Uterus (tissue), 2 donors: ENCODE data around the gene EVI5.

Experiments
- CTCF ChIP-seq, 4 experiments: fragments of 200-600 bp in 2 of 4; fragments of 450-650 bp in 2 of 4; sonication (generic) in 2 of 4; IDR thresholded peaks; one replicate each; pipeline ENCODE4 v1.5.1; 2016 to 2019; ENCODE audit warnings: antibody characterized with exemption in 4 of 4, mild to moderate bottlenecking in 2 of 4, moderate library complexity in 1 of 4
- POLR2A ChIP-seq, 2 donors: fragments of 450-650 bp; IDR thresholded peaks; one replicate each; pipeline ENCODE4 v1.6.1; 2016; ENCODE audit warnings: antibody characterized with exemption in 2 of 2, mild to moderate bottlenecking in 1 of 2, moderate library complexity in 1 of 2

GRCh38 chr1:92488416-92488815 is 296.5 kb downstream of the EVI5 start:
- TF ChIP-seq CTCF (IDR thresholded peaks at IDR 0.05) (no peak), POLR2A (IDR thresholded peaks at IDR 0.05) (no peak)
